Smooth muscle cell of the coronary artery (primary cell): ENCODE measurements around the gene ZNF43. TPM values are rescaled to one million over a fixed set of nuclear protein-coding genes. Genes with fewer than 3 reads are reported as not detected.

ENCODE experiments used
- total RNA-seq: library from RNA; depleted of rRNA; stranded (reverse); fragments of >200 nt; gene quantifications from 2 replicates; pipeline ENCODE4 v1.2.3, GENCODE V29; 2014; ENCODE audit warnings: low replicate concordance

The ZNF43 gene
- 2.3 and 2.9 TPM in 2 replicates for total RNA-seq

DNA sequence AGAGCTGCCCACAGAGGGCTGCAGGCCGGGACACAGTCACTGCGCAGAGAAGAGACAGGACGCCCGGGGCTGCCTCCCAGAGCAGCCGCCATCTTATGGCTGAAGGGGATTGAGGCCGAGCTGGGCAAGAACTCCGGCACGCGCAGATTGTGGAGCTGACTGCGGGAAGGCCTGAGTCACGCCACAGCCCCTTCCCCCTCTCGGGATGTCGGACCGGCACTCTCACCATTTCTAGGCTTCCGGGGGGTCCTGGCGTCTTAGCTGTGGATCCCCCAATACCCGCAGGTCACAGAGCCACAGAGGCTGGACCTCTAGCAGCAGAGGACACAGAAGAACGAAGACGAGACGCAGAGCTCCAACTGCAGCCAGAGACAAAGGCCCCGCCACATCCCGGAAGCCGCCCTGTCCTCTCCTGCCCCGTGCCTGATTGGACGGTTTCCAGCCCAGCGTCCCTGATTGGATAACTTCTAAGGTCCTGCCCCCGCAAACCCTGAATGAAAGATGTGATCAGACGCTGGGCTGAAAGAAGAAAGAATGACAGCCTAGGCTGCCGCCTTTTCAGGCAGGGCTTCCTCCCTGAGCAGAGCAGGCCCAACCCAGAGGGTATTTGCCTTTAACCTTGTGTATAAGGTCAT, at the start of gene ZNF43:
TSS of gene ZNF43 (minus strand) at position 373 of the 635 bp plus-strand sequence. CDS start at position 229, 144 bp downstream.

DNA sequence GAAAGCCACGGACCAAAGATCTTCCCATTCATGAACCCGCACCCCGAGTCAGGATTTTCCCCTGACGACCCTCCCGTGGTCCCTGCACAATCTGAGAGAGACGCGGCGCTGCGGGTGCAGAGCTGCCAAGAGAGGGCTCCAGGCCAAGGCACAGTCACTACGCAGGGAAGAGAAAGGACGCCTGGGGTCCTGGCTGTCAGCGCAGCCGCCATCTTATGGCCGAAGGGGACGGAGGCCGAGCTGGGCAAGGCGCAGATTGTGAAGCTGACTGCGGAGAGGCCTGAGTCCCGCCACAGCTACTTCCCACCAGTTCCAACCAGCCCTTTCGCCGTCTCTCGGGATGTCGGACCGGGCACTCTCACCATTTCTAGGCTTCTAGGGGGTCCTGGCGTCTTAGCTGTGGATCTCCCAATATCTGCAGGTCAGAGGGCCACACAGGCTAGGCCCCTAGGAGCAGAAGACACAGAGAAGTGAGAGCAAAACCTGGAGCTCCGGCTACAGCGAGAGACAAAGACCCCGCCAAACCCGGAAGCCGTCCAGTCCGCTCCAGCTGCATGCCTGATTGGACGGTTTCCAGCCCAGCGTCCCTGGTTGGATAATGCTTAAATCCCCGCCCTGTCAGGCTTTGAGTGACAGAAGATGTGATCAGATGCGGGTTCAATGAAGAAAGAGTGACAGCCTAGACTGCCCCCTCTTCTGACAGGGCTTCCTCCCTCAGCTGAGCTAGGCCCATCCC, 68.7 kb downstream of the ZNF43 start, which contains the start of gene ZNF100:
TSS of gene ZNF100 (minus strand) at position 515 of the 736 bp plus-strand sequence. CDS start at position 365, 150 bp downstream.

Other genes with a start within 250 kb of the ZNF43 start
- 0.94 and 2.6 TPM in 2 replicates for gene ZNF100, start 68.6 kb downstream of the ZNF43 start, total RNA-seq
- gene ZNF208, start 174.8 kb upstream of the ZNF43 start, total RNA-seq = 1.4 and 2.1 TPM in 2 replicates
- gene ZNF257, start 216.3 kb upstream of the ZNF43 start, total RNA-seq = 0.23 and 0.35 TPM in 2 replicates